Measurements from ENCODE around the gene PIGW.

The PIGW gene

GRCh38 chr17:36501351-36501750 is 33.4 kb upstream of the PIGW start:
- DNase-seq (ENCODE audit: low spot score), result no peak
- ChIA-PET CTCF (no interaction called here), POLR2A (ENCODE audit: low non-redundant PET) (no interaction called here)
- TF ChIP-seq, protein P1, sequence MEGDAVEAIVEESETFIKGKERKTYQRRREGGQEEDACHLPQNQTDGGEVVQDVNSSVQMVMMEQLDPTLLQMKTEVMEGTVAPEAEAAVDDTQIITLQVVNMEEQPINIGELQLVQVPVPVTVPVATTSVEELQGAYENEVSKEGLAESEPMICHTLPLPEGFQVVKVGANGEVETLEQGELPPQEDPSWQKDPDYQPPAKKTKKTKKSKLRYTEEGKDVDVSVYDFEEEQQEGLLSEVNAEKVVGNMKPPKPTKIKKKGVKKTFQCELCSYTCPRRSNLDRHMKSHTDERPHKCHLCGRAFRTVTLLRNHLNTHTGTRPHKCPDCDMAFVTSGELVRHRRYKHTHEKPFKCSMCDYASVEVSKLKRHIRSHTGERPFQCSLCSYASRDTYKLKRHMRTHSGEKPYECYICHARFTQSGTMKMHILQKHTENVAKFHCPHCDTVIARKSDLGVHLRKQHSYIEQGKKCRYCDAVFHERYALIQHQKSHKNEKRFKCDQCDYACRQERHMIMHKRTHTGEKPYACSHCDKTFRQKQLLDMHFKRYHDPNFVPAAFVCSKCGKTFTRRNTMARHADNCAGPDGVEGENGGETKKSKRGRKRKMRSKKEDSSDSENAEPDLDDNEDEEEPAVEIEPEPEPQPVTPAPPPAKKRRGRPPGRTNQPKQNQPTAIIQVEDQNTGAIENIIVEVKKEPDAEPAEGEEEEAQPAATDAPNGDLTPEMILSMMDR (conservative IDR thresholded peaks at IDR 0.05; ENCODE audit: low read depth), result no peak
- H3K27ac ChIP-seq, result peak overlapping the region; percentile 34

DNA sequence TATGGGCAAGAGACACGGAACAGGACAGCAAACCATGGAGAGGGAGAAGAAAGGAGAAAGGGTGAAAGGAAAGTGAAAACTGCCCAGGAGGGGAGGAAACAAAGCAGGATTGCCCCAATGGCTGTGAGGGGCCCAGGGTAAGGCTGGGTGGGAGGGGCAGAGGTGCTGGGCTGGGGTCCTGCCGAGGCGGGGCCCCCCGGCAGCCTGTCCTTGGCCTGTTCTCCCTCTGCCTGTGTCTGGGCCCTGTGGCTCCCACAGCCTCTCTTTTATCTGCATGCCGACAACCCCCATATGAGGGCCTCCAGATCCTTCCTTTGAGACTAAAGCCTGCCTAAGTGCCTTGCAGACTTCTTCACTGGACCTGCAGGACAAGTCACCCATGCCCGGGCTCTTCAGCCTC is 32.8 kb upstream of the PIGW start:
- DNase-seq (ENCODE audit: low spot score), result no peak
- CTCF ChIA-PET, result no interaction called here
- POLR2A ChIA-PET (ENCODE audit: low non-redundant PET), result no interaction called here
- TF ChIP-seq, protein P1 (conservative IDR thresholded peaks at IDR 0.05; ENCODE audit: low read depth), result no peak
- peak overlapping the region; percentile 34 for H3K27ac ChIP-seq

DNA sequence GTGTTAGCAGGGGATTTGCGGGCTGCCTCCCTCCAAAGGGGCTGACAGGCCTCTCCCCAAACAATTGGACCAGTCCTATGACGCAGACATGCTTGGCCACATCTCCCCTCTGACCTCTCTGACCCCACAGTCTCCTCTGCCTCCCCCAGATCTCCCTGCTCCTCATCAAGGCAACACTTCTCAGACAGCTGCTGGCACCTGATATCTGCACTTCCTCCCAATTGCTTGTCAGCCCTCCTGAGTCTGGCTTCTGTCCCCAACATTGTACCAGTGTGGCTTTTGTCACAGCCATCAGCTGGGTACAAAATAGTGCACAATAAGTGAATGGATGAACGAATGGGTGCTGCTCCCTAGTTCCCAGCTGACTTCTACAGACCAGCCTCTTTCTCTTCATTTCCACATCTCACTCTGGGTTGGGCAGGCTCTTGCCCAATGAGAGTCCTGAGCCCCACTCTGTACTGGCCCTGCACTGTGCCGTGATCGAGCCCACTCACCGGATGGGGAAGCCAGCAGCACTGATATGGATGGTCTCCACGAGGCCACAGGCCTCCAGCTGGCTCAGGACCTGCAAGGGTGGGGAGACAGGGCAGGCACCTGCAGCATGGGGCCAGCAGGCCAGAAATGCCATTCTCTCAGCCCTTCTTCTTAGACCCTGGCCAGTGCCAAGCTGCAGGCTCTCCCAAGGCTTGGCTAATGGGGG is 31.2 kb upstream of the PIGW start:
- TF ChIP-seq, protein P1 (conservative IDR thresholded peaks at IDR 0.05; ENCODE audit: low read depth), result no peak
- H3K27ac ChIP-seq, result no peak overlapping the region; the same call in 1 of the 2 replicates
- ChIA-PET CTCF (no interaction called here), POLR2A (ENCODE audit: low non-redundant PET) (no interaction called here)
- DNase-seq (ENCODE audit: low spot score), result no peak

DNA sequence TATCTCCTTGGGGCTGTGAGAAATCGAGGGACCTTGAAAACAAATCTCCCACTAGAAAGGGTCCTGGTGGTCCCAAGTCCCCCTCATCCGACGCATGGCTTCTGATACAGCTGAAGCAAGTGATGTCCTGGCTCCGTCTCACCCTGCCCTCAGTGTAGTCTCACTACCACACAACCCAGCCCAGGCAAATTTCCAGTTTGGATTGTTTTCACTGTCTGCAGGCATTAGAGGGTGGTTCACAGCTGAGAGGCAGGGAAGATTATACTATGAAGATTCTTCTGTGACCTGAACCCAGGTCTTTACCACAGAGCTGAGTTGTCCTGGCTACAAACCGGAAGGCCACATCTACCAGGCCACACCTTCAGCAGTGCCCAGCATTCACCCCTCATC is 30.6 kb upstream of the PIGW start:
- no peak for DNase-seq (ENCODE audit: low spot score)
- TF ChIP-seq, protein P1 (conservative IDR thresholded peaks at IDR 0.05; ENCODE audit: low read depth), result no peak
- POLR2A ChIA-PET (ENCODE audit: low non-redundant PET), result no interaction called here
- CTCF ChIA-PET, result interaction anchor here (0.7 kb wide), 1 partner anchor 1096 kb away, joined by 3 read pairs; no protein-coding TSS in a partner anchor
- H3K27ac ChIP-seq, result no peak overlapping the region

- TF ChIP-seq, protein P1 (conservative IDR thresholded peaks at IDR 0.05; ENCODE audit: low read depth), result no peak
- 0 out of 2 replicates have a peak overlapping the region, but pooled peaks have one; percentile 2 for H3K27ac ChIP-seq
- no peak for DNase-seq (ENCODE audit: low spot score)
- CTCF ChIA-PET, result interaction anchor here (0.7 kb wide), 1 partner anchor 1095 kb away, joined by 3 read pairs; no protein-coding TSS in a partner anchor
- POLR2A ChIA-PET (ENCODE audit: low non-redundant PET), result no interaction called here
These were observed 29.6 kb upstream of the PIGW start for GRCh38 chr17:36505171-36505570.

GRCh38 chr17:36506249-36506826 is 28.4 kb upstream of the PIGW start:
- POLR2A ChIA-PET (ENCODE audit: low non-redundant PET), result no interaction called here

More at GRCh38 chr17:36506249-36506826, 28.4 kb upstream of the PIGW start:
- DNase-seq (ENCODE audit: low spot score), result no peak
- TF ChIP-seq, protein P1 (conservative IDR thresholded peaks at IDR 0.05; ENCODE audit: low read depth), result no peak
- H3K27ac ChIP-seq, result 0 out of 2 replicates have a peak overlapping the region, but pooled peaks have one; percentile 1
- CTCF ChIA-PET, result interaction anchor here (0.6 kb wide), 1 partner anchor 46 kb away, joined by 3 read pairs; no protein-coding TSS in a partner anchor
